Activated T-helper 2 cell treated with anti-CD3 and anti-CD28 coated beads, Interferon-gamma antibody, Interleukin-2, Interleukin-4, amounts not matched to agents 10 μg/mL and 5 μg/mL and 100 μg/mL, durations not matched to agents 14 hours and 24 hours and 36 hours (primary cell): ENCODE data around the gene VGF. TPM values are rescaled to one million over a fixed set of nuclear protein-coding genes. Genes with fewer than 3 reads are reported as not detected.
"Not testable (repeated sequence)": the region's sequence is repeated elsewhere in the genome, so short reads cannot be mapped to it uniquely, and the experiment has no call there.

Experiments used
- DNase-seq: peaks from one replicate; pipeline ENCODE4 v3.0.0; 2021; ENCODE audit warnings: low spot score
- H3K27ac Mint-ChIP-seq: one replicate; pipeline ENCODE4 v1.8.0; 2021; ENCODE audit warnings: mixed read lengths
- H3K27me3 Mint-ChIP-seq: one replicate; pipeline ENCODE4 v1.8.0; 2021; ENCODE audit warnings: low read depth, mixed read lengths
- H3K36me3 Mint-ChIP-seq: one replicate; pipeline ENCODE4 v1.8.0; 2021; ENCODE audit warnings: low read depth, mixed read lengths
- H3K4me1 Mint-ChIP-seq: one replicate; pipeline ENCODE4 v1.8.0; 2021; ENCODE audit warnings: low read depth, mixed read lengths
- H3K4me3 Mint-ChIP-seq: one replicate; pipeline ENCODE4 v1.8.0; 2021; ENCODE audit warnings: low read depth, mild to moderate bottlenecking, moderate library complexity, mixed read lengths
- H3K9me3 Mint-ChIP-seq: one replicate; pipeline ENCODE4 v1.8.0; 2021; ENCODE audit warnings: mixed read lengths
- intact Hi-C: fragments of 100-400 bp; cut with micrococcal nuclease; formaldehyde crosslinking; loops from one replicate; pipeline ENCODE4 v1.15.1; 2023
- total RNA-seq: library from RNA; stranded (reverse); gene quantifications from 2 replicates; pipeline ENCODE4 v1.2.3, GENCODE V29; 2022

VGF gene
- 0.23 and 0.41 TPM in 2 replicates for total RNA-seq

DNA sequence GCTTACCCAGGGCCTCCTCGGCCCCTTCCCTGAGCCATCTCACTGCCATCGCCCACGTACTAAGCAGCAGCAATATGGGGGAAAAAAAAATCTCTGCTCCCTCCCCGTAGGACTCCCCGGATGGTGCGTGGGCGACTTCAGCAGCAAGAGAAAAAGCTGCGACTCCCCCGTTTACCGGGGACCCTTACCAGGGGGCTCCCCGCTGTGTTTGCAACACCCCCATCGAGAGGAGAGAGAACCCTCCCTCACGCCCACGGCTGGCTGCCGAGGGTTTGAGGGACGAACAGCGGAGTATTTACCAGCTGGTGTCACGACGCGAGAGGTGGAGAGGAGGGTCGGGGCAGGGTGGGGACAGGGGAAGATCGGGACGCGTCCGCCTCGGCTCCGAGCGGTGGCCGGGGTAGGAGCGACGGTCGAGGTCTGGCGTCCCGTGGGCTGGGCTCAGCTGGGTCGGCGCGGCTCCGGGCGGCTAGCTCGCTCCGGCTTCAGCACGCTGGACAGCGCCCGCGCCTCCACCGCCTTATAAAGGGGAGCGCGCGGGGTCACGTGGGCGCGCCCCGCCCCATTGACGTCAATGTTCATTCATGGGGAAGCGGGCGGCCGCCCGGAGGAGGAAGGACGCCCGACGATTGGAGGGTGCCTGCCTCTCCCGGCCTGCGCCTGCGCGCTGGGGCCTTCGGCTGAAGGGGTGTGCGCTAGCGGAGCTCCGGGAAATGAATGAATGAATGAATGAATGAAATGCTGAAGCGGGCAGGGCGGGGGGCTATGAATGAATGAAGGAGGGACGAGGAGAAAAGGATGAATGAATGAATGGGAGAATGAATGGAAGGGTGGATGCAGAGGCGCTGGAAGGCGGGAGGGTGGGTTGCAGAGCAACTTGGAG, at the start of gene VGF:
TSS of gene VGF (minus strand) at position 495 of the 883 bp plus-strand sequence. CDS start 726 bp downstream, outside the sequence.
- H3K27ac Mint-ChIP-seq, result no peak within 1 kb of the TSS
- H3K4me1 Mint-ChIP-seq, result peaks cover 41% of the 10 kb centered on the region
- H3K36me3 Mint-ChIP-seq, result peaks cover 7% of the 10 kb centered on the region
- H3K27me3 Mint-ChIP-seq, result peaks cover 51% of the 10 kb centered on the region
- H3K9me3 Mint-ChIP-seq, result no peaks in the 10 kb centered on the region
- DNase-seq, result peak; percentile 89
- intact Hi-C loops, result loop anchor here (1.0 to 10.0 kb wide), 6 partner anchors 9 to 198 kb away; partner anchors contain the start of genes AP1S1, FIS1 and MUC12
- H3K4me3 Mint-ChIP-seq, result peak within 1 kb of the TSS; percentile 82

DNA sequence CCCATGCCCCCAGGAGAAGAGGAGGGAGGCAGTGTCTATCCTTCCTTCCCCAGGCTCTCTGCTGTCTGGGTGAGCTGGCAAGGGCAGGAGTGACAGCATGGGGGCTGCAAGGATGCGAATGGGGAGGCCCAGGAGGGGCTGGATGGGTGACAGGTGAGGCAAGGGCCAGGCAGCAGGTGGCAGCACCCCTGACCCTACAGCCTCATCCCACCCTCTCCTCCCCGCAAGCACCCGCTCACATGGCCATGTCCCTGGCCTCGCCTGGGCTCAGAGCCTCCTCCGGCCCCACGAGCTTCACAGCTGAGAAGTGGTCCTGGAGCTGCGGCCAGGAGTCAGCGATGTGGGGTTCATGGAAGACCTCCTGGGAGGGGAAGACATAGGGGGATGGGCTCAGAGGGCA, 46.6 kb upstream of the VGF start:
- Mint-ChIP-seq H3K4me3 (no peak overlapping the region), H3K27ac (no peak overlapping the region), H3K36me3 (peaks cover 29% of the 10 kb centered on the region), H3K4me1 (peaks cover 13% of the 10 kb centered on the region), H3K27me3 (no peaks in the 10 kb centered on the region), H3K9me3 (no peaks in the 10 kb centered on the region)
- DNase-seq, result no peak
- intact Hi-C loops, result no loop called here

DNA sequence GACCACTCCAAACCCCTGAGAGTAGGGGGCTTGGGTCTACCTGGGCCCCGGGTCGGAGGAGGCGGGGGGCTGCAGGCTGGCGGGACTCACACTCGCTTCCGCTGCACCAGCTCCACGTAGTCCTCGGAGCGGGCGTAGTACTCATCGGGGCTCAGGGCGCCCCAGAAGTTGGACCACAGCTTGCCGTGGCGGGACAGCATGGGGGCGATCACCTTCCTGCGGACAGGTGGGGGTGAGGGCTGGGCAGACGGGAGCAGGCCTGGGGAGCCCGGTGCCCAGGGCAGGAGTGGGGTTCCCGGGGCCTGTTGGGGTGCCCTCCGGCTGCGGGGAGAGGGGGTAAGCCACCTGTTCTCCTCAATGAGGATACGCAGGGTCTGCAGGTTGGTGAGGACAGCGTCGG, 46.1 kb upstream of the VGF start:
- Mint-ChIP-seq H3K9me3 (no peaks in the 10 kb centered on the region), H3K4me3 (no peak overlapping the region), H3K4me1 (peaks cover 9% of the 10 kb centered on the region), H3K36me3 (peaks cover 29% of the 10 kb centered on the region), H3K27me3 (no peaks in the 10 kb centered on the region), H3K27ac (no peak overlapping the region)
- intact Hi-C loops, result no loop called here
- DNase-seq, result no peak

DNA sequence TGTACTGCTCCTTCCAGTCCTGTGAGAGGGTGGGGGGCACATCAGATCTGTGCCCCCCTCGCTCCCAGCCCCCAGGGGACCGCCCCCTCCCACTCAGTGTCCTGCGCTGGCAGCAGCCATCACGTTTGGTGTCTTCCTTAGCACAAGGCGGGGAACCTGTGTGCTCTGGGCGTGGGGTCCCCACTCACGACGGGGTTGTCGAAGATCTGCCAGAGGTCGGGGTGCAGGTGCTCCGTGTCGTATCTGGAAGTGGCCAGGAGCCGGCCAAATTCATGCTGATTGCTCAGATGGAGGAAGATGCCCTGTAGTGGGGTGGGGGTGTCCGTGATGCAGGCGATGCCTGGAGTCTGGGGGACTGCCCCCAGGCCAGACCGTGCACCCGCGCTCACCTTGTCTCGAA, 44.8 kb upstream of the VGF start:
- no peaks in the 10 kb centered on the region for H3K9me3 Mint-ChIP-seq
- no peak overlapping the region for H3K27ac Mint-ChIP-seq
- peaks cover 25% of the 10 kb centered on the region for H3K36me3 Mint-ChIP-seq
- H3K4me1 Mint-ChIP-seq, result peaks cover 1% of the 10 kb centered on the region
- no peak for DNase-seq
- H3K27me3 Mint-ChIP-seq, result no peaks in the 10 kb centered on the region
- no peak overlapping the region for H3K4me3 Mint-ChIP-seq
- intact Hi-C loops, result no loop called here

DNA sequence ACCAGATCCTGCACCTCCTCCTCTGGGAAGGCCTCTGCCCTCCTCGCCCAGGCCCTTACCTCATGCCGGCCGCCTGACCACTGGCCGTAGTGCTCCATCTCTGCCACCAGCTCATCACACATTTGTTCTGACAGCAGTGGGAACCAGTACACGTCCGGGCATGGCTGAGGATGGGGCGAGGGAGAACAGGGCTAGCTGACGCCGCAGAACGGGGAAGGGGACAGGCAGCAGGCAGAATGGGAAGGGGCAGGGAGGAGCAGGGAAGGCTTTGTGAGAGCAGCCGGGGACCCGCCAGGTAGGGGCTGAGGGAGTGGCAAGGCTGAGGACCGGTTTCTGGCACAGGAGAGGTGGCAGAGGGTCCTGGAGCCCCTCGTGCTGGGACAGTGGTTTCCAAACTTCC, 43.4 kb upstream of the VGF start:
- Mint-ChIP-seq H3K4me1 (peaks cover 4% of the 10 kb centered on the region), H3K9me3 (no peaks in the 10 kb centered on the region), H3K27ac (no peak overlapping the region), H3K4me3 (no peak overlapping the region), H3K36me3 (peaks cover 20% of the 10 kb centered on the region), H3K27me3 (peaks cover 3% of the 10 kb centered on the region)
- intact Hi-C loops, result no loop called here
- no peak for DNase-seq

DNA sequence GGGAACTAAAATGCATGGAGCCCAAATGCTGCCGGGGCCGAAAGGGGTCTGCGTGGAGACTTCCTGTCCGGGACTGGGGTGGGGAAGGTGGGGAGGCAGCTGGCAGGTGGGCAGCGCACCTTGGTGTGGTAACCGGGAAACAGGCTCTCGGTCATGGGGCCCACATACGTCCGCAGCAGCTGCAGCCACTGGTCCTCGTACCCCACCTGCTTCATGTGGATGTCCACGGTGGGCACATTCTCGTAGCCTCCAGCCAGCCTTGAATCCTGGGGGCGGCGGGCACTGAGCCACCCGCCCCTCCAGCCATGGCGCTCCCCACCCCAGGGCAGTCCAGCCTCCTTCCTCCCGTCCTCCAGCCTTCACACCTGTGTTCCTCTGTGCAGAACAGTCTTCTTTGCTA, 42.1 kb upstream of the VGF start:
- no peak for DNase-seq
- no peak overlapping the region for H3K27ac Mint-ChIP-seq
- no peak overlapping the region for H3K4me3 Mint-ChIP-seq
- peaks cover 20% of the 10 kb centered on the region for H3K36me3 Mint-ChIP-seq
- H3K4me1 Mint-ChIP-seq, result peaks cover 5% of the 10 kb centered on the region
- H3K9me3 Mint-ChIP-seq, result no peaks in the 10 kb centered on the region
- intact Hi-C loops, result no loop called here
- H3K27me3 Mint-ChIP-seq, result peaks cover 12% of the 10 kb centered on the region

DNA sequence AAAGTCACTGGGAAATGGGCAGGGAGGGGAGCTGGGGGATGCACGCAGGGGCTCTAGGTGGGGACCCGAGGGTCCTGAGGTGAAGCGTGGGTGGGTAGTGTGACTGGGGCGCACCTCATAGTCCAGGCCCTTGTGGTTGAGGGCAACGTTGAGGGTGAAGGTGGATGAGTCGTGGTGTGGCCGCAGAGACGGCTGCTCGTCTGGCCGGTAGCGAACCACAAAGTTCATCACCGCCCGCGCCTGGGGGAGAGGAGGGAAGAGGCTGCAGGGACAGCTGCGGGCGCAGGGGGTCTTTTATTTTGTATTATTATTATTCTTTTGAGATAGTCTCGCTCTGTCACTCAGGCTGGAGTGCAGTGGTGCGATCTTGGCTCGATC, 41.3 kb upstream of the VGF start:
- no peak overlapping the region for H3K4me3 Mint-ChIP-seq
- H3K27me3 Mint-ChIP-seq, result peaks cover 14% of the 10 kb centered on the region
- no peak for DNase-seq
- H3K36me3 Mint-ChIP-seq, result peaks cover 20% of the 10 kb centered on the region
- H3K9me3 Mint-ChIP-seq, result no peaks in the 10 kb centered on the region
- H3K27ac Mint-ChIP-seq, result no peak overlapping the region
- peaks cover 5% of the 10 kb centered on the region for H3K4me1 Mint-ChIP-seq
- intact Hi-C loops, result no loop called here

DNA sequence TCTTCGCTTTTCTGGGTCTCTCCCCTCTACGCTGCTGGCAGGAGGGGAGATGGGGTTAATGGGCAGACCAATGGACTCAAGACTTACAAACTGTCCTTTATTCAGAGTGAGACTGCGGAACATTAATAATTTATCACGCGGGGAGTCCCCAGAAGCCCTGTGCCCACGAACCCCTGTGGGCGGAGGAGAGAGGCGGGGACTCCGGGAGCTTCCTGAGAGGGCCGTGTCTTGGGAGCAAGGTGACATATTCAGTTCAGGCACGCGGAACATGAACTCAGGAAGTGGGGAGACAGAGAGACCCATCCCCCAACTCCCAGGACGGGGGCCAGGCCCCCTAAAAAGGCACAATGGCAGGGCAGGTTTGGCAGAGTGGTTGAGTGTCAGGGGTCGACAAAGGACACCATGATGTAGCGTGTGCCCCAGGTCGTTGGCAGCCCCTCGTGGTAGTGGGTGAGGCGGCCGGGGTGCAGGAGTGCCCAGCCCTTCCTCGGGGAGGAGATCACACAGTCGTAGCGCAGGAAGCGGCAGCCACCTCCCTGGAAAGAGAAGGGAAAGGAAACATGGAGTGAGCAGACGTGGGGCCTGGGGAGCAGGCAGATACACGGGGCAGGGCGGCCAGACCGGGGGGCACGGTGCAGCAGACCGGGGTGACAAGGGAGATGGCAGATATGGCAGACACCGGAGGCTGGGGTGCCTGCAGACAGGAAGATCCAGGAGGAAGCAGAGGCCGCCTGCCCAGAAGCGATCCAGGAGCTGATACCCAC, 40.7 kb upstream of the VGF start:
- Mint-ChIP-seq H3K27me3 (peaks cover 19% of the 10 kb centered on the region), H3K4me1 (peaks cover 5% of the 10 kb centered on the region), H3K27ac (no peak overlapping the region), H3K36me3 (peaks cover 20% of the 10 kb centered on the region), H3K4me3 (no peak overlapping the region), H3K9me3 (no peaks in the 10 kb centered on the region)
- intact Hi-C loops, result no loop called here
- DNase-seq, result no peak

DNA sequence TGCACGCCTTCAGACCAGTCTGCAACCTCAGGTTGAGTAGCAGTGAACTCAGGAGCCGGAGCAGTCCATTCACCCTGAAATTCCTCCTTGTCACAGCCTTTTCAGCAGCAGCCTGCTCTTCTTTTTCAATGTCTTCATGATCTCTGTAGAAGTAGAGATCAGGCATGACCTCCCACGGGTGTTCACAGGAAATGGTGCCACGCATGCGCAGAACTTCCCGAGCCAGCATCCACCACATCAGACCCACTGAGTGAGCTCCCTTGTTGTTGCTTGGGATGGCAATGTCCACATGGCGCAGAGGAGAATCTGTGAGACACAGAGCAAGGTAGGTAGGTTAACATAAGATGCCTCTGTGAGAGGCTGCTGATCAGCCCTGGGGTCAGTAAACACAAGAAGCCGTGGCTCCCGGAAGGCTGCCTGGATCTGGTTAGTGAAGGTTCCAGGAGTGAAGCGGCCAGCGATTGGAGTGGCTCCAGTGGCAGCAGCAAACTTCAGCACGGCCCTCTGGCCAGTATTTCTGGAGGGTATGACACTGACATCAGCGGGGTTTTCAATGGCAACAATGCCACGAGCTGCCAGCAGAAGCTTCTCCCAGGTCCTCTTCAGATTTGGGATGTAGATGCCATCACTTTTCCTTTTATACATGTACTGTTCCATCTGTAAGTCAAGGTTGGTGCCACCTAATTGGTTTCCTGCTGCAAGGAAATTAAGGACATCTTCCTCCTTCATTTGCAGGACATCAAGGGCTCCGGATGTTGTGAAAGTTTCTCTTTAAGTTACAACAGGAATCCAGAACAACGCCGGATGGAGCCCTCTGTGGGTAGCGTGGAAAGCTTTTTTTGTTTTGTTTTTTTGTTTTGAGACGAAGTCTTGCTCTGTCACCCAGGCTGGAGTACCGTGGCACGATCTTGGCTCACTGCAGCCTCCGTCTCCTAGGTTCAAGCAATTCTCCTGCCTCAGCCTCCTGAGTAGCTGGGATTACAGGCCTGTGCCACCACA, 38.7 kb upstream of the VGF start:
- Mint-ChIP-seq H3K27me3 (peaks cover 31% of the 10 kb centered on the region), H3K4me3 (peak overlapping the region; percentile 69), H3K36me3 (peaks cover 17% of the 10 kb centered on the region), H3K27ac (peak overlapping the region; percentile 82)
- DNase-seq, H3K9me3 Mint-ChIP-seq, intact Hi-C loops, H3K4me1 Mint-ChIP-seq: not testable (repeated sequence)

DNA sequence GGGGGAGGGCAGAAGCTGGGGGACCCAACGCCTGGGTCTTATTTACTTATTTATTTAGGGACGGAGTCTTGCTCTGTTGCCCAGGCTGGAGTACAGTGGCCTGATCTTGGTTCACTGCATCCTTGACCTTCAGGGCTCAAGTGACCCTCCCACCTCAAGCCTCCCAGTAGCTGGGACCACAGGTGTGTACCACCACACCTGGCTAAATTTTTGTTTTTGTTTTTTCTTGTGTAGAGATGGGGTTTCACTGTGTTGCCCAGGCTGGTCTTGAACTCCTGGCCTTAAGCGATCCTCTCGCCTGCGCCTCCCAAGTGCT, 37.2 kb upstream of the VGF start:
- DNase-seq, result no peak
- H3K4me3 Mint-ChIP-seq, result no peak overlapping the region
- peaks cover 9% of the 10 kb centered on the region for H3K4me1 Mint-ChIP-seq
- intact Hi-C loops, result no loop called here
- peaks cover 31% of the 10 kb centered on the region for H3K27me3 Mint-ChIP-seq
- H3K9me3 Mint-ChIP-seq, result no peaks in the 10 kb centered on the region
- H3K27ac Mint-ChIP-seq, result no peak overlapping the region
- H3K36me3 Mint-ChIP-seq, result peaks cover 12% of the 10 kb centered on the region

DNA sequence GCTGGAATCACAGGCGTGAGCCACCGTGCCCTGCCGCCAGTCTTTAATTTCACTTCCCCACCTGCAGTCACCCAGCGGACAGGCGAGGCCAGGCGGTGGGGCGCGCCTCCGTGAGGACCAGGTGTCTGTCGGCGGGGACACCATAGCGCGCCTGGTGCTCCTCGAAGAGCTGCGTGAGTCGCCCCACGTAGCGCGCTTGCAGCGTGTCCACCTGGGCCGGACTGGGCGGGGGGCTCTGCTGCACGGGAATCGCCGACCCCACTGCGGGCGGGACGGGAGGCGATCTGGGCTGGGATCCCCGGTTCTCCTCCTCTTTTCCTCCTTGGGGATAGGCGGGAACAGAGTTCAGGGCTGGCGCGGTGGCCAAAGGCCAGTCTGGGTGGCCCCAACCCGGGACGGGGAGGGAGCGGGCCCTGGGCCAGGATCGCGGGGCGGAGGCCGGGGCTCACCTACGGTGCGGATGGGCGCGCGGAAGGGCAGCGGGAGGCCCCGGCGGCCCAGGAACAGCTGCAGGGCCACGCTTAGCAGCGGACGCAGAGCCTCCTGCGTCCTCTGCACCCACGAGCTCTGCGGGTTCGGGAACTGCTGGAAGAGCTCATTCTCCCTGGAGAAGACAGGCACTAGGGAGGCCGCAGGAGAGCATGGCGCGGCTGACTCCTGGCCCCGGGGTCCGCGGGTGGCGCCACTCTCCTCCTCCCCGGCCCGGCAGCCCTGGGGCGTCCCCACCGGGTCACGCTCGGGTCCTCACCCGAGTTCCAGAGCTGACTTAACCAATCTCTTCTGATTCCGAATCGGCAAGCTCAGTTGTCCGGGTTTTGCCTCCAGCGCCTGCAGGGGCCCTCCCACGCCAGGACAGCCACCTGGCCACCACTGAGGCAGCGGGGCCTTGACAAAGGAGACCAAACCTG, 36.6 kb upstream of the VGF start:
- peaks cover 12% of the 10 kb centered on the region for H3K36me3 Mint-ChIP-seq
- no peak overlapping the region for H3K4me3 Mint-ChIP-seq
- intact Hi-C loops, result no loop called here
- H3K27ac Mint-ChIP-seq, result no peak overlapping the region
- H3K27me3 Mint-ChIP-seq, result peaks cover 31% of the 10 kb centered on the region
- no peak for DNase-seq
- no peaks in the 10 kb centered on the region for H3K9me3 Mint-ChIP-seq
- peaks cover 9% of the 10 kb centered on the region for H3K4me1 Mint-ChIP-seq
